Spleen (tissue), 11 donors: ENCODE measurements around the gene KIF7. TPM values are rescaled to one million over a fixed set of nuclear protein-coding genes. Genes with fewer than 3 reads are reported as not detected.

Experiments
- DNase-seq: peaks from one replicate; pipeline ENCODE4 v3.0.0-alpha.2; 2020
- H3K27ac ChIP-seq, 8 donors: fragments of 200-600 bp; sonication (generic) in 7 of 8; 1 replicate in 4 of 8; 2 replicates in 4 of 8; pipeline versions ENCODE4 v1.5.0 to v1.8.0; 2016 to 2021; ENCODE audit warnings: inconsistent platforms in 4 of 8, mild to moderate bottlenecking in 4 of 8, moderate library complexity in 1 of 8
- H3K27me3 ChIP-seq, 7 donors: fragments of 200-600 bp; sonication (generic) in 6 of 7; replicated peaks in 1 of 7; 1 replicate in 4 of 7; 2 replicates in 3 of 7; pipeline versions ENCODE4 v1.5.0 to v1.8.0; 2016 to 2021; ENCODE audit warnings: inconsistent platforms in 3 of 7, mild to moderate bottlenecking in 1 of 7
- H3K36me3 ChIP-seq, 6 donors: fragments of 200-600 bp; sonication (generic) in 5 of 6; 1 replicate in 4 of 6; 2 replicates in 2 of 6; pipeline versions ENCODE4 v1.5.0 to v1.8.0; 2016 to 2021; ENCODE audit warnings: inconsistent platforms in 2 of 6
- H3K4me1 ChIP-seq, 6 donors: fragments of 200-600 bp; sonication (generic) in 5 of 6; 1 replicate in 3 of 6; 2 replicates in 3 of 6; pipeline versions ENCODE4 v1.5.0 to v1.8.0; 2016 to 2021; ENCODE audit warnings: inconsistent platforms in 3 of 6
- H3K4me3 ChIP-seq, 8 donors: fragments of 200-600 bp; sonication (generic) in 7 of 8; 1 replicate in 4 of 8; 2 replicates in 4 of 8; pipeline versions ENCODE4 v1.5.0 to v1.8.0; 2016 to 2021; ENCODE audit warnings: inconsistent platforms in 4 of 8, mild to moderate bottlenecking in 4 of 8, moderate library complexity in 2 of 8
- H3K9me3 ChIP-seq, 8 donors: fragments of 200-600 bp; sonication (generic) in 7 of 8; 1 replicate in 4 of 8; 2 replicates in 4 of 8; pipeline versions ENCODE4 v1.5.0 to v1.8.0; 2016 to 2021; ENCODE audit warnings: inconsistent platforms in 4 of 8
- CTCF ChIP-seq, 11 experiments: fragments of 200-600 bp in 7 of 11; fragments of 450-650 bp in 4 of 11; sonication (generic) in 4 of 11; IDR thresholded peaks in 8 of 11; conservative IDR thresholded peaks in 3 of 11; 1 replicate in 7 of 11; 2 replicates in 4 of 11; pipeline versions ENCODE4 v1.4.0 to v1.8.0; 2016 to 2021; ENCODE audit warnings: antibody characterized with exemption in 11 of 11, inconsistent platforms in 4 of 11, mild to moderate bottlenecking in 1 of 11
- POLR2A ChIP-seq, 3 donors: fragments of 450-650 bp; IDR thresholded peaks; one replicate each; pipeline ENCODE4 v1.5.1; 2017; ENCODE audit warnings: antibody characterized with exemption in 3 of 3, mild to moderate bottlenecking in 1 of 3
- POLR2AphosphoS5 ChIP-seq, 3 donors: sonication (generic); formaldehyde crosslinking; IDR thresholded peaks; one replicate each; pipeline ENCODE4 v1.5.1; 2017; ENCODE audit warnings: antibody characterized with exemption in 3 of 3
- WGBS, 5 donors: extraction: QIAGEN DNeasy Blood & Tissue Kit in 3 of 5; methylation state at CpG; one replicate each; pipeline versions ENCODE4 v1.1.5 to v1.1.7; 2013 to 2018; 5-methylcytosine and 5-hydroxymethylcytosine counted together
- intact Hi-C: fragments of 100-400 bp; cut with DNase I; formaldehyde crosslinking; loops from one replicate; pipeline ENCODE4 v1.15.0; 2023; ENCODE audit warnings: low total_unique reads
- polyA plus RNA-seq, 3 donors: library from polyadenylated mRNA; stranded (reverse); fragments of 200-250 nt; gene quantifications; one replicate each; pipeline ENCODE4 v1.2.1, GENCODE V29; 2013
- total RNA-seq, 7 donors: library from RNA; depleted of rRNA in 3 of 7; stranded (reverse); fragments of >200 nt in 3 of 7; fragmentation: NEBNext Ultra II Directional in 4 of 7; extraction: Animal tissue kit (Norgen Biotek cat#: 25700) in 4 of 7; gene quantifications; one replicate each; pipeline versions ENCODE4 v1.1.0 to v1.2.1, GENCODE V29; 2016 to 2021
- donor health status: healthy with polysubstance abuse.
- donor health status: DM: no; HTN: no; CAD: no; lungs with moderate emphysema.
- donor health status: DM: no; HTN: no; CAD: no.
- donor health status: Bipolar disorder and iron deficiency.
- donor health status: healthy.
- donor health status: DM: no; HTN: no; CAD: no.
- donor health status: DM: yes; HTN: yes; CAD: no.

KIF7 gene
- total and polyA plus RNA-seq, 10 donors, result 1.1 to 3.9 (median 2.3) TPM

GRCh38 chr15:89664441-89665350 lies 9.4 kb upstream of the KIF7 start:
- Histone ChIP-seq H3K9me3 (no peaks in the 10 kb centered on the region), H3K4me1 (peaks cover 0 to 18% (median 12%) of the 10 kb centered on the region in 6 donors), H3K27ac (peak overlapping the region in 7 of 8 donors; percentile 29 to 81 (median 77)), H3K27me3 (peaks cover 0 to 40% (median 5%) of the 10 kb centered on the region in 7 donors), H3K36me3 (no peaks in the 10 kb centered on the region), H3K4me3 (peak overlapping the region in 2 of 8 donors; percentile 43 to 67)
- TF ChIP-seq POLR2AphosphoS5 (IDR thresholded peaks at IDR 0.05) (no peak), CTCF (IDR thresholded peaks at IDR 0.05 in 8 of 11, conservative IDR thresholded peaks at IDR 0.05 in 3 of 11) (no peak), POLR2A (IDR thresholded peaks at IDR 0.05) (no peak)
- WGBS, 5 donors, result 84 to 90% (median 90%) methylated on average over 13 of the region's 13 CpGs
- intact Hi-C loops, result no loop called here
- DNase-seq, result no peak

GRCh38 chr15:89662893-89663626 lies 7.8 kb upstream of the KIF7 start:
- peak; percentile 77 for DNase-seq
- WGBS, 5 donors, result 34 to 55% (median 39%) methylated on average over 9 to 11 of the region's 11 CpGs
- intact Hi-C loops, result no loop called here
- Histone ChIP-seq H3K9me3 (no peaks in the 10 kb centered on the region), H3K36me3 (no peaks in the 10 kb centered on the region), H3K4me3 (no peak overlapping the region), H3K4me1 (peaks cover 0 to 18% (median 12%) of the 10 kb centered on the region in 6 donors), H3K27ac (peak overlapping the region in 7 of 8 donors; percentile 41 to 68 (median 54)), H3K27me3 (peaks cover 0 to 40% (median 5%) of the 10 kb centered on the region in 7 donors)
- TF ChIP-seq POLR2AphosphoS5 (IDR thresholded peaks at IDR 0.05) (peak; percentile 40 to 64 (median 58)), POLR2A (IDR thresholded peaks at IDR 0.05) (no peak), CTCF (IDR thresholded peaks at IDR 0.05 in 8 of 11, conservative IDR thresholded peaks at IDR 0.05 in 3 of 11) (no peak)

- no peak for DNase-seq
- 84 to 97% (median 89%) methylated on average over 2 of the region's 2 CpGs for WGBS, 5 donors
- Histone ChIP-seq H3K36me3 (no peaks in the 10 kb centered on the region), H3K4me1 (peaks cover 0 to 14% (median 9%) of the 10 kb centered on the region in 6 donors), H3K27ac (no peak overlapping the region), H3K9me3 (no peaks in the 10 kb centered on the region), H3K27me3 (peaks cover 0 to 47% (median 3%) of the 10 kb centered on the region in 7 donors), H3K4me3 (no peak overlapping the region)
- TF ChIP-seq POLR2AphosphoS5 (IDR thresholded peaks at IDR 0.05), result no peak
- no peak for TF ChIP-seq CTCF (IDR thresholded peaks at IDR 0.05 in 8 of 11, conservative IDR thresholded peaks at IDR 0.05 in 3 of 11)
- no peak for TF ChIP-seq POLR2A (IDR thresholded peaks at IDR 0.05)
- intact Hi-C loops, result no loop called here
Measured at GRCh38 chr15:89660556-89660955, 5.3 kb upstream of the KIF7 start.
